Embryonic facial prominence (tissue), 1 donor: ENCODE results near the gene ABCF2.

ENCODE experiments used
- DNase-seq: peaks from one replicate; pipeline ENCODE4 v3.0.0-alpha.2; 2016; ENCODE audit errors: extremely low spot score

The ABCF2 gene

GRCh38 chr7:151174246-151175046, 52.6 kb downstream of the ABCF2 start:
- DNase-seq: no peak

DNA sequence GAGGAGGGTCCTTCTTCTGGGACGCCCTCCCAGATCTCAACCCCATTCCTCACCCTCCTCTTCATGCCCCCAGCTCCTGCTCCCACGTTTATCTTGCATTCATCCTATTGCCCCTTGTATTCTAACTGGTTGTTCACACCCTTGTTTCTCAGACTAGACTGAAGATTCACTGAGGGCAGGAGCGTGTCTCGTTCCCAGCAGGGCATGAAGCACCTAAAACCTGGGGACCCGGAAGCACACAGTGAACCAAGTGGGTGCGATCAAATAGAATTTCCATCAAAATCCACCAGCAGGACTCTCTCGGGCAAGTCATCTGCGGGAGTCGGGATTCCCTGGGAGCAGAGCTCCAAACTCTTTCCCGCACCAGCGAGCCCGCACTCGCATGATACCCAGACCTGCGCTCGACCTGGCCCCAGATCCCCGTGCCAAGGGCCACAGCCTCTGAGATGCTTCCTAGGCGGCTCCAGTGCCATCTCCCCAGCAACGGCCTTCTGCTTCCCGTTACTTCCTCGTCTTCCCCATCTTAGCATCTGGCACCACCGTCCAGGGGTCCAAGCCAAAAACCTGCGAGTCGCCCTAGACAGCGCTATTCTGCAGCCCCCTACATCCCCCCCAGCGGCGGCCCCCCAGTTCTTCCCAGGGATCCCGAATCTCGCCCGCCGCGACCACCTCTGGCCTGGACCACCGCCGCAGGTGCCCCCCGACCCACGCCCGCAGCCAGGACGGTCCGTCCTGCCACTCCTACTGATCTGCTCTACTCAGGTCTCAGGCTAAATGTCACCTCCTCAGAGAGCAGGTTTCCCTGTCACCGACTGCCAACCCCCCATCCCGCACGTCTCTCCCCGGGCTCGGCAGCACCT, 53.4 kb downstream of the ABCF2 start:
- no peak for DNase-seq

- peak; percentile 27 for DNase-seq
Measured at GRCh38 chr7:151172273-151173141, 54.5 kb downstream of the ABCF2 start.

- no peak for DNase-seq
Measured at GRCh38 chr7:151168787-151169162, 58.2 kb downstream of the ABCF2 start.

DNA sequence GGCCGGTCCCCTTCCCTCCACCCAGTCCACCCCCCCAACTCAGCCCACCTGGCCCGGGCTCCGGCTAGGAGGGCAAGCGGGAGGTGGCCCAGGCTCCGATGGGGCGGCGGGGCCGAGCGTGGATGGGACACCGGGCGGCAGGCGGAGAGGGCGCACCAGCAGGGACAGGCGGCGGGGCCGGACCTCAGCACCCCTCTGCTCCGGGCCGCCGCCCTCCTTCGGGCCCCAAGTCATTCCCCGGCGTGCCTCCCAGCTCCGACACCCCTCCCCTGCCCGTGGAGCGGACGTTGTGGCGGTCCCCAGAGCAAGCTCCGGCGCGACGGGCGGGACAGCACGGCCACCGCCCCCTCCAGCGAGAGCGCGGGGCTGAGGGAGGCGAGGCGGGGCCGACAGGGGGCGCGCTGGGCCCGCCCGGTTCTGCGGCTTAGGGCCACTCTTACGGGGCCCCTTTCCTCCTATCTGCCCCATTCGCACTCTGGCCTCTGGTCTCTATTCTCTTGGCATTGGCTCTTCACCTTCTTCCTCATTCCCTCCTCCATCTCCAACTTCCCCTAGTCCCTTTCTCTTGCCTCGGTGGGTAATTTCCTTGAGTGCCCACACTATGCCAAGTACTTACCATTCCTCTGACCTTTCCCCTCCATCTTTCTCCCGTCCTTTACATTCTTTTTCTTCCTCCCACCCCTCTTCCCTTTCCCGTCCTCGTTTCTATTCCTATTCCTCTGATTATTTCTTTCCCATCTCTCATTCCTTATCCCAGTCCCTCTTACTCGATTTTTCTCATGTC, 58.8 kb downstream of the ABCF2 start:
- DNase-seq: no peak

DNA sequence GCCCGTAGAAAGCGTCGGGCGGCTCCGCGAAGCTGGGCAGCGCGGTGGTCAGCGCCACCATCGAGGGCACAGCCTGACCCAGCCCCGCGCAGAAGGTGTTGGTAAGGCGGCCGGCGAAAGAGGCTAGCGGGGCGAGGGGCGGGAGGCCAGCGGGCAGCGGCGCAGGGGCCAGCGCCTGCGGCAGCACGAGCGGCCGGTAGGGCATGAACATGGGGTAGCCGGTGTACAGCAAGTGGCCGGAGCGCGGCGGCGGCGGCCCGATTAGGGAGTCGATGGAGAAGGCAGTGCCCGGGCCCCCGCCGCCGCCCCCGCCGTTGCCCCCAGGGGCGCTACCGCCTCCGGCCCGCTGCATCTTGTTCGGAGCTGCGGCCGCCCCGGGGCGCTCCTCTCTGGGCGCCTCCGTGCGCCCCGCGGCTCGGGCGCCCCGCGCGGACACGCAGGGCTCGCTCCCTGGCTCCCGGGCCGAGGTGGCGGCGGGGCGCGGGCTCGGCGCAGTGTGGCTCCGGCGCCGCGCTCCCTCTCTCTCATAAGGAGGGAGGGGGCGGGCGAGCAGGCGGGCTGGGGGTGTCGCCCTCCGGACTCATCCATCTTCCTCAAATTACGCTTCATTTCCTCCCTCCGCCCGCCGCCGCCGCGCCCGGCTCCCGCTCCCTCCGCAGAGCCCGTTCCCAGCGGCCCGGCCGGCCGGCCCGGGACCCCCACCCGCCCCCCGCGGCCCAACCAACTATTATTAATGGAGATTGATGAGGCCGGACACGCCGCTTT, 59.6 kb downstream of the ABCF2 start, which contains the start of gene GBX1:
GBX1 (minus strand) TSS at position 498 of the 765 bp plus-strand sequence; CDS start at position 352, 146 bp downstream.
- no peak for DNase-seq

- no peak for DNase-seq
Measured at GRCh38 chr7:151166629-151167196, 60.3 kb downstream of the ABCF2 start.
